Suprapubic skin (tissue), 4 donors: Measurements from ENCODE around the gene TOM1L2. TPM values are rescaled to one million over a fixed set of nuclear protein-coding genes. Genes with fewer than 3 reads are reported as not detected.

ENCODE experiments used
- DNase-seq, 2 donors: peaks; one replicate each; pipeline ENCODE4 v3.0.0-alpha.2; 2019; ENCODE audit warnings: low spot score in 2 of 2
- H3K27ac ChIP-seq: fragments of 200-600 bp; sonication (generic); one replicate; pipeline ENCODE4 v1.5.1; 2019
- H3K27me3 ChIP-seq: fragments of 200-600 bp; sonication (generic); one replicate; pipeline ENCODE4 v1.5.1; 2019
- H3K36me3 ChIP-seq: fragments of 200-600 bp; sonication (generic); one replicate; pipeline ENCODE4 v1.5.1; 2019
- H3K4me1 ChIP-seq: fragments of 200-600 bp; sonication (generic); one replicate; pipeline ENCODE4 v1.5.1; 2019
- H3K4me3 ChIP-seq: fragments of 200-600 bp; sonication (generic); one replicate; pipeline ENCODE4 v1.5.1; 2019; ENCODE audit warnings: mild to moderate bottlenecking
- H3K9me3 ChIP-seq: fragments of 200-600 bp; sonication (generic); one replicate; pipeline ENCODE4 v1.5.1; 2019
- CTCF ChIP-seq, 2 donors: fragments of 200-600 bp in 1 of 2; fragments of 450-650 bp in 1 of 2; sonication (generic) in 1 of 2; IDR thresholded peaks; one replicate each; pipeline ENCODE4 v1.5.1; 2016 to 2019; ENCODE audit warnings: antibody characterized with exemption in 2 of 2, mild to moderate bottlenecking in 1 of 2, moderate library complexity in 1 of 2
- EP300 ChIP-seq: sonication (generic); formaldehyde crosslinking; IDR thresholded peaks from one replicate; pipeline ENCODE4 v1.6.1; 2017; ENCODE audit warnings: antibody characterized with exemption
- POLR2A ChIP-seq, 2 donors: fragments of 450-650 bp; IDR thresholded peaks; one replicate each; pipeline ENCODE4 v1.6.1; 2017; ENCODE audit warnings: antibody characterized with exemption in 2 of 2, mild to moderate bottlenecking in 2 of 2, moderate library complexity in 2 of 2
- POLR2AphosphoS5 ChIP-seq, 3 donors: sonication (generic); formaldehyde crosslinking; IDR thresholded peaks; one replicate each; pipeline ENCODE4 v1.6.1; 2017; ENCODE audit warnings: antibody characterized with exemption in 3 of 3
- WGBS: methylation state at CpG from one replicate; pipeline ENCODE4 v1.1.5; 2018; 5-methylcytosine and 5-hydroxymethylcytosine counted together
- total RNA-seq, 4 donors: library from RNA; depleted of rRNA; stranded (reverse); fragments of >200 nt; gene quantifications; one replicate each; pipeline ENCODE4 v1.1.0, GENCODE V29; 2016

TOM1L2 gene
- total RNA-seq, 4 donors from 2014 or later, result 128 to 259 (median 162) TPM

GRCh38 chr17:17979778-17980177, 7.6 kb upstream of the TOM1L2 start:
- Histone ChIP-seq H3K4me3 (no peak overlapping the region), H3K27me3 (no peaks in the 10 kb centered on the region), H3K4me1 (peaks cover 18% of the 10 kb centered on the region), H3K9me3 (no peaks in the 10 kb centered on the region), H3K27ac (peak overlapping the region; percentile 61), H3K36me3 (no peaks in the 10 kb centered on the region)
- 80% methylated on average over 1 of the region's 3 CpGs for WGBS
- DNase-seq, result no peak
- TF ChIP-seq POLR2A (IDR thresholded peaks at IDR 0.05) (no peak), EP300 (no peak), CTCF (IDR thresholded peaks at IDR 0.05) (no peak), POLR2AphosphoS5 (IDR thresholded peaks at IDR 0.05) (no peak)

- Histone ChIP-seq H3K4me3 (no peak overlapping the region), H3K36me3 (no peaks in the 10 kb centered on the region), H3K27me3 (no peaks in the 10 kb centered on the region), H3K4me1 (peaks cover 18% of the 10 kb centered on the region), H3K27ac (peak overlapping the region; percentile 61), H3K9me3 (no peaks in the 10 kb centered on the region)
- WGBS, result 83% methylated on average over 11 of the region's 14 CpGs
- DNase-seq, result no peak
- TF ChIP-seq CTCF (IDR thresholded peaks at IDR 0.05), result no peak
- TF ChIP-seq POLR2A (IDR thresholded peaks at IDR 0.05), result no peak
- no peak for TF ChIP-seq POLR2AphosphoS5 (IDR thresholded peaks at IDR 0.05)
- no peak for TF ChIP-seq EP300
Measured at GRCh38 chr17:17978481-17979424, 6.6 kb upstream of the TOM1L2 start.

- no peaks in the 10 kb centered on the region for H3K27me3 ChIP-seq
- H3K4me3 ChIP-seq, result no peak overlapping the region
- no peaks in the 10 kb centered on the region for H3K36me3 ChIP-seq
- peaks cover 19% of the 10 kb centered on the region for H3K4me1 ChIP-seq
- TF ChIP-seq POLR2AphosphoS5 (IDR thresholded peaks at IDR 0.05) (no peak), POLR2A (IDR thresholded peaks at IDR 0.05) (no peak), EP300 (no peak), CTCF (IDR thresholded peaks at IDR 0.05) (no peak)
- no peaks in the 10 kb centered on the region for H3K9me3 ChIP-seq
- 83% methylated on average over 10 of the region's 10 CpGs for WGBS
- H3K27ac ChIP-seq, result no peak overlapping the region
- no peak for DNase-seq
Measured at GRCh38 chr17:17976931-17977570, 4.9 kb upstream of the TOM1L2 start.

DNA sequence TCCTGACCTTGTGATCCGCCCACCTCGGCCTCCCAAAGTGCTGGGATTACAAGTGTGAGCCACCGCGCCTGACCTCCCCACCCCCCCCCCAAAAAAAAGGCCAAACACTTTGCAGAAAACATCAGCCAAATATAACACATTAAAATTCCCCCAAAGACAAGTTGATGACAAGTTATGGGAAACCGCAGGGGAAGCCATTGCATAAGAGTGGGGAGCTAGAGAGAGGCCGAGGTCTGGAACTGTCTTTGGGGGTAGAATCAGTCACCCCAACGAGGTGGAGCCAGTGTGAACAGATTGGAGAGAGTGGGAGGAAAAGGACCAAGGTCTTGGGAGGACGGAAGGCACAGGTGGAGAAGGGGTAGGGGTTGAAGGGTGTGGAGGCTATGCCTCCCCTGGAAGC, 3.2 kb upstream of the TOM1L2 start:
- no peak for DNase-seq
- Histone ChIP-seq H3K27me3 (no peaks in the 10 kb centered on the region), H3K36me3 (no peaks in the 10 kb centered on the region), H3K27ac (no peak overlapping the region), H3K4me1 (peaks cover 32% of the 10 kb centered on the region), H3K4me3 (no peak overlapping the region), H3K9me3 (no peaks in the 10 kb centered on the region)
- TF ChIP-seq POLR2A (IDR thresholded peaks at IDR 0.05) (no peak), POLR2AphosphoS5 (IDR thresholded peaks at IDR 0.05) (no peak), EP300 (no peak), CTCF (IDR thresholded peaks at IDR 0.05) (no peak)
- WGBS, result 84% methylated on average over 8 of the region's 8 CpGs

DNA sequence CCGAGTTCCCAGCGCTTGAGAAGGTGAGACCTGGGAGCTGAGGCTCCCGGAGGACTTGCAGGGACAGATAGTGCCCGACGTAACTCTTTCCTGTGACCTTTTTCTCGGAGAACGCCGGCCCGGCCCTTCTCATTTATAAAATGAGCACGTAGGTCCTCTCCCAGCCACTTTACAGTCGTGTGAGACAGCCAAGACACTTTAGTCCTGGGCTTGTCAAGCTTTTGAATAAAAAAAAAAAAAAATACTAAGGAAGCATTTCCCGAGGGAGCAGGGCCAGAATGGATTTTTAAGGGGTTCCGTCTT, 703 bp upstream of the TOM1L2 start:
- Histone ChIP-seq H3K27me3 (no peaks in the 10 kb centered on the region), H3K4me3 (peak overlapping the region; percentile 78), H3K27ac (peak overlapping the region; percentile 51), H3K4me1 (peaks cover 39% of the 10 kb centered on the region), H3K9me3 (no peaks in the 10 kb centered on the region), H3K36me3 (no peaks in the 10 kb centered on the region)
- no peak for TF ChIP-seq CTCF (IDR thresholded peaks at IDR 0.05)
- TF ChIP-seq POLR2AphosphoS5 (IDR thresholded peaks at IDR 0.05), result no peak
- TF ChIP-seq EP300, result no peak
- TF ChIP-seq POLR2A (IDR thresholded peaks at IDR 0.05), result no peak
- DNase-seq, result no peak
- WGBS, result 3% methylated on average over 10 of the region's 13 CpGs
